Lower leg skin (tissue), 3 donors: ENCODE measurements around the gene TXN.

Experiments used
- POLR2A ChIP-seq, 2 donors: fragments of 450-650 bp; IDR thresholded peaks; one replicate each; pipeline ENCODE4 v1.6.1; 2016 to 2017; ENCODE audit warnings: antibody characterized with exemption in 2 of 2, mild to moderate bottlenecking in 1 of 2, moderate library complexity in 1 of 2
- TF ChIP-seq, protein P1 (sequence below), 3 donors: fragments of 450-650 bp; IDR thresholded peaks; one replicate each; pipeline ENCODE4 v1.5.1; 2016; ENCODE audit warnings: antibody characterized with exemption in 3 of 3, mild to moderate bottlenecking in 3 of 3, moderate library complexity in 2 of 3

DNA sequence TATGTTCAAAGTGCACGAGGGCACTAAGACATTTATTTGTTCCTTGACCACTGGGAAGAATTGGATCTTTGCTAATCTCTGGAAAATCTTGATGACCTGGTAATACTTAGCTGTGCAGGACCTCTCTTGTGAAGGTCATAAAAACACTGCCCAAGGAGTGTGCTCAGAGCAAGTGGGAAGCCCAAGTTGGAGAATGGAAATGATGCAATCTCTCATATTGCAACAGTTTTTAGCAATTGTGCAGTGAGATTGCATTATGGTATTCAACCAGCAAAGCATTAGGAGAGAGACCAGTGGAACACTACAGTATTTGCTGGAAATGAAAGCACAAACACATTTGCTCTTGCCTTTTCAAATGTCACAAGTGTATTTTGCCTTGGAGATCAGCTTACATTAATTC, 46.8 kb upstream of the TXN start:
- TF ChIP-seq, protein P1, sequence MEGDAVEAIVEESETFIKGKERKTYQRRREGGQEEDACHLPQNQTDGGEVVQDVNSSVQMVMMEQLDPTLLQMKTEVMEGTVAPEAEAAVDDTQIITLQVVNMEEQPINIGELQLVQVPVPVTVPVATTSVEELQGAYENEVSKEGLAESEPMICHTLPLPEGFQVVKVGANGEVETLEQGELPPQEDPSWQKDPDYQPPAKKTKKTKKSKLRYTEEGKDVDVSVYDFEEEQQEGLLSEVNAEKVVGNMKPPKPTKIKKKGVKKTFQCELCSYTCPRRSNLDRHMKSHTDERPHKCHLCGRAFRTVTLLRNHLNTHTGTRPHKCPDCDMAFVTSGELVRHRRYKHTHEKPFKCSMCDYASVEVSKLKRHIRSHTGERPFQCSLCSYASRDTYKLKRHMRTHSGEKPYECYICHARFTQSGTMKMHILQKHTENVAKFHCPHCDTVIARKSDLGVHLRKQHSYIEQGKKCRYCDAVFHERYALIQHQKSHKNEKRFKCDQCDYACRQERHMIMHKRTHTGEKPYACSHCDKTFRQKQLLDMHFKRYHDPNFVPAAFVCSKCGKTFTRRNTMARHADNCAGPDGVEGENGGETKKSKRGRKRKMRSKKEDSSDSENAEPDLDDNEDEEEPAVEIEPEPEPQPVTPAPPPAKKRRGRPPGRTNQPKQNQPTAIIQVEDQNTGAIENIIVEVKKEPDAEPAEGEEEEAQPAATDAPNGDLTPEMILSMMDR (IDR thresholded peaks at IDR 0.05): no peak
- no peak for TF ChIP-seq POLR2A (IDR thresholded peaks at IDR 0.05)
